ENCODE results near the gene CABP7.
A peak's percentile ranks its signal among the peaks of the same experiment; 100 is the strongest.

CABP7 gene

DNA sequence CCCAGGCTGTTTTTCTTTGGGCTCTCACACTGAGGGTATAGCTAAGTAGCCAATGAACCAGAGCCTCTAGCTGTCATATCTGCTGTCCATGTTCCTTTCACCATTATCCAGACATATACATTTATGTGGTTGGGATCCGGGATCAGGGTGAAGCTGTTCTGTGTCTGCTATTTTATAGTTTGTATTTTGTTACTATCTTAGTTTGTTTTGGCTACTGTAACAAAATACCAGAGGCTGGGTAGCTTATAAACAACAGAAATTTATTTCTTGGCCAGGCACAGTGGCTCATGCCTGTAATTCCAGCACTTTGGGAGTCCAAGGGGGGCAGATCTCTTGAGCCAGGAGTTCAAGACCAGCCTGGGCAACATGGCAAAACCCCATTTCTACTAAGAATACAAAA, 40.5 kb upstream of the CABP7 start:
- Histone ChIP-seq H3K4ac (ENCODE audit: low read depth in 1 of 2, low read length in 2 of 2) (no peak overlapping the region), H2BK12ac (ENCODE audit: low read length in 2 of 2) (no peak overlapping the region), H3K23ac (ENCODE audit: low read length in 2 of 2) (no peak overlapping the region), H4K91ac (ENCODE audit: low read length) (no peak overlapping the region), H3K27me3 (ENCODE audit: control insufficient read depth in 1 of 2, insufficient read depth in 1 of 2, low read length in 2 of 2) (no peaks in the 10 kb centered on the region), H3K4me1 (ENCODE audit: control insufficient read depth, insufficient read depth, low read depth, low read length) (peaks cover 10% of the 10 kb centered on the region), H3K36me3 (ENCODE audit: control insufficient read depth in 1 of 2, insufficient read depth in 2 of 2, low read depth in 1 of 2, low read length in 2 of 2) (peaks cover 67 to 91% of the 10 kb centered on the region in 2 experiments), H3K4me2 (ENCODE audit: low read length, poor library complexity, severe bottlenecking) (no peak overlapping the region), H2BK120ac (ENCODE audit: low read depth, low read length) (no peak overlapping the region), H3K9ac (ENCODE audit: low read length) (no peak overlapping the region), H3K9me3 (ENCODE audit: control insufficient read depth, low read length) (no peaks in the 10 kb centered on the region), H4K8ac (ENCODE audit: low read length) (no peak overlapping the region), H2AK5ac (ENCODE audit: low read length, severe bottlenecking) (no peak overlapping the region), H3K14ac (ENCODE audit: low read length in 2 of 2) (no peak overlapping the region), H3K27ac (ENCODE audit: low read length, poor library complexity, severe bottlenecking) (no peak overlapping the region), H2BK15ac (ENCODE audit: low read depth, poor library complexity, severe bottlenecking) (no peak overlapping the region), H3K18ac (ENCODE audit: low read depth in 1 of 2, low read length in 2 of 2) (no peak overlapping the region), H2AFZ (ENCODE audit: low read depth, low read length) (no peak overlapping the region), H3K4me3 (ENCODE audit: insufficient read depth in 1 of 2, low read depth in 1 of 2, low read length in 2 of 2) (no peak overlapping the region), H2BK5ac (ENCODE audit: low read depth, low read length, poor library complexity, severe bottlenecking) (no peak overlapping the region), H3K79me1 (replicated peaks; ENCODE audit: low read length, poor library complexity, severe bottlenecking) (peaks cover 29% of the 10 kb centered on the region)
- no peak for DNase-seq
- WGBS: 86% methylated on average over 1 of the region's 1 CpG

DNA sequence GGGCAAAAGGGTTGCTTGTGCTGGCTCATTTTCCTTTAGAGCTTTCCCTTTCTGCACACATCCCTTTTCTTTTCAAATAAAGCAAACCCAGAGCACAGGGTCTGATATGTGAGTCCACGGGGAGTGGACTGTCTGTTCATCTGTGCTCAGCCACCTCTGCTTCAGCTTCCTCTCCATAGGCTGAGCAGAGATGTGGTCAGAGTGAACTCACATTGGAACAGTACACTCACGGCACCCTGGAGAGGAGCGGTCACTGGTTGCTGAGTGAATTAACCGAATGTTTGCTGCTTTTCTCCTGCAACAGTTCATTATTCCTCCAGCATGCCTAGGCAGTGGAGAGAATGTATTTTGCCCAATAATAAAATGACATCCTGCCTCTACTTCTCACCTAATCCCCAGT, 36.3 kb upstream of the CABP7 start:
- Histone ChIP-seq H3K18ac (ENCODE audit: low read depth in 1 of 2, low read length in 2 of 2) (no peak overlapping the region), H3K36me3 (ENCODE audit: control insufficient read depth in 1 of 2, insufficient read depth in 2 of 2, low read depth in 1 of 2, low read length in 2 of 2) (peaks cover 61 to 82% of the 10 kb centered on the region in 2 experiments), H2BK15ac (ENCODE audit: low read depth, poor library complexity, severe bottlenecking) (no peak overlapping the region)

GRCh38 chr22:29684244-29684643, 35.6 kb upstream of the CABP7 start:
- Histone ChIP-seq H3K4ac (ENCODE audit: low read depth in 1 of 2, low read length in 2 of 2) (no peak overlapping the region), H2BK120ac (ENCODE audit: low read depth, low read length) (no peak overlapping the region), H3K23ac (ENCODE audit: low read length in 2 of 2) (no peak overlapping the region), H3K27ac (ENCODE audit: low read length, poor library complexity, severe bottlenecking) (no peak overlapping the region), H2BK15ac (ENCODE audit: low read depth, poor library complexity, severe bottlenecking) (no peak overlapping the region), H3K4me3 (ENCODE audit: insufficient read depth in 1 of 2, low read depth in 1 of 2, low read length in 2 of 2) (no peak overlapping the region), H3K18ac (ENCODE audit: low read depth in 1 of 2, low read length in 2 of 2) (no peak overlapping the region), H3K36me3 (ENCODE audit: control insufficient read depth in 1 of 2, insufficient read depth in 2 of 2, low read depth in 1 of 2, low read length in 2 of 2) (peaks cover 58 to 75% of the 10 kb centered on the region in 2 experiments), H4K91ac (ENCODE audit: low read length) (no peak overlapping the region), H3K14ac (ENCODE audit: low read length in 2 of 2) (no peak overlapping the region), H3K4me2 (ENCODE audit: low read length, poor library complexity, severe bottlenecking) (no peak overlapping the region), H2AFZ (ENCODE audit: low read depth, low read length) (no peak overlapping the region), H2BK5ac (ENCODE audit: low read depth, low read length, poor library complexity, severe bottlenecking) (no peak overlapping the region), H3K9ac (ENCODE audit: low read length) (no peak overlapping the region), H2BK12ac (ENCODE audit: low read length in 2 of 2) (no peak overlapping the region), H3K79me1 (replicated peaks; ENCODE audit: low read length, poor library complexity, severe bottlenecking) (peaks cover 22% of the 10 kb centered on the region), H3K4me1 (ENCODE audit: control insufficient read depth, insufficient read depth, low read depth, low read length) (peaks cover 21% of the 10 kb centered on the region), H4K8ac (ENCODE audit: low read length) (no peak overlapping the region), H3K27me3 (ENCODE audit: control insufficient read depth in 1 of 2, insufficient read depth in 1 of 2, low read length in 2 of 2) (no peaks in the 10 kb centered on the region), H3K9me3 (ENCODE audit: control insufficient read depth, low read length) (no peaks in the 10 kb centered on the region), H2AK5ac (ENCODE audit: low read length, severe bottlenecking) (no peak overlapping the region)
- WGBS: 99% methylated on average over 4 of the region's 4 CpGs
- DNase-seq: no peak

More for the DNA sequence above, 36.3 kb upstream of the CABP7 start:
- no peak overlapping the region for H3K4me2 ChIP-seq (ENCODE audit: low read length, poor library complexity, severe bottlenecking)
- no peak overlapping the region for H3K23ac ChIP-seq (ENCODE audit: low read length in 2 of 2)
- no peak overlapping the region for H3K14ac ChIP-seq (ENCODE audit: low read length in 2 of 2)
- H3K27ac ChIP-seq (ENCODE audit: low read length, poor library complexity, severe bottlenecking): peak overlapping the region; percentile 56
- H2BK120ac ChIP-seq (ENCODE audit: low read depth, low read length): no peak overlapping the region
- no peak overlapping the region for H2AFZ ChIP-seq (ENCODE audit: low read depth, low read length)
- H3K4me1 ChIP-seq (ENCODE audit: control insufficient read depth, insufficient read depth, low read depth, low read length): peaks cover 21% of the 10 kb centered on the region
- H4K91ac ChIP-seq (ENCODE audit: low read length): no peak overlapping the region
- WGBS: 98% methylated on average over 4 of the region's 4 CpGs
- no peak overlapping the region for H3K9ac ChIP-seq (ENCODE audit: low read length)
- no peak overlapping the region for H3K4me3 ChIP-seq (ENCODE audit: insufficient read depth in 1 of 2, low read depth in 1 of 2, low read length in 2 of 2)
- no peak overlapping the region for H2BK5ac ChIP-seq (ENCODE audit: low read depth, low read length, poor library complexity, severe bottlenecking)
- no peaks in the 10 kb centered on the region for H3K27me3 ChIP-seq (ENCODE audit: control insufficient read depth in 1 of 2, insufficient read depth in 1 of 2, low read length in 2 of 2)
- H3K4ac ChIP-seq (ENCODE audit: low read depth in 1 of 2, low read length in 2 of 2): no peak overlapping the region
- no peak overlapping the region for H2BK12ac ChIP-seq (ENCODE audit: low read length in 2 of 2)
- H2AK5ac ChIP-seq (ENCODE audit: low read length, severe bottlenecking): no peak overlapping the region
- H4K8ac ChIP-seq (ENCODE audit: low read length): no peak overlapping the region
- no peak for DNase-seq
- H3K9me3 ChIP-seq (ENCODE audit: control insufficient read depth, low read length): no peaks in the 10 kb centered on the region
- H3K79me1 ChIP-seq (replicated peaks; ENCODE audit: low read length, poor library complexity, severe bottlenecking): peaks cover 24% of the 10 kb centered on the region

DNA sequence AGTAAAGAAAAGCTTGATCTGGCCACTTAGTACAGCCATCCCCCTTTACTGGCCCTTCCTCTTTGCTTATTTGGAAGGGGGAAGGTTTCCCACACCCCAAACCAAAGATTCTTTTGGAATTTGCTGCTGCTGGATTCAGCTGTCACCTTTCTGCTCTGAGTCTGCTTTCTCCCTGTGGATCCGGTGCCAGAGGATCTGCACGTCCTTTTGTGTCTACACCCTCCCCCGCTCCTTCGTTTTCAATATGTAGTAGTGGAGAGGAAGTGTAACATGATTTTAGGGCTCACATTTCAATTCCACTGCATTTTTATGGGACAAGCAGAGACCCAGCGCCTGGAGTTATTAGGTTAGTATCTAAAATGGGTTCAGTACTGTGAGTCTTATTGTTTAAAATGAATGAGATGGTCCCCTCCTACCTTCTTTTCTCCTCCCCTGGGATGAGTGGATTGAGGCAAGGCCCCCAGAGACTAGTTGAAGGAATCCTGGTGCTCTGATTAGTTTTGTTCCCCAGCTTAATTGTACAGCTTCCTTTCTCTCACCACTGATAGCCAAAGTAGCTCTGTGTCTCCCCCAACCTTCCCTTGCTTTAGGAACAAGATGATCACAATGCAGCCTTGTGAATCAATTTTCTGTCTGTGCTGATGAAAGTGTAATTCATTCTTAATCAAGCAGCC, 30.5 kb upstream of the CABP7 start:
- 86% methylated on average over 4 of the region's 5 CpGs for WGBS
- Histone ChIP-seq H2BK15ac (ENCODE audit: low read depth, poor library complexity, severe bottlenecking) (no peak overlapping the region), H4K91ac (ENCODE audit: low read length) (no peak overlapping the region)

More for the DNA sequence above, 30.5 kb upstream of the CABP7 start:
- no peak overlapping the region for H3K9ac ChIP-seq (ENCODE audit: low read length)
- H3K4me3 ChIP-seq (ENCODE audit: insufficient read depth in 1 of 2, low read depth in 1 of 2, low read length in 2 of 2): no peak overlapping the region
- H2AFZ ChIP-seq (ENCODE audit: low read depth, low read length): no peak overlapping the region
- no peak overlapping the region for H3K4ac ChIP-seq (ENCODE audit: low read depth in 1 of 2, low read length in 2 of 2)
- H2AK5ac ChIP-seq (ENCODE audit: low read length, severe bottlenecking): no peak overlapping the region
- no peak overlapping the region for H2BK5ac ChIP-seq (ENCODE audit: low read depth, low read length, poor library complexity, severe bottlenecking)
- H3K27me3 ChIP-seq (ENCODE audit: control insufficient read depth in 1 of 2, insufficient read depth in 1 of 2, low read length in 2 of 2): no peaks in the 10 kb centered on the region
- peaks cover 32 to 78% of the 10 kb centered on the region in 2 experiments for H3K36me3 ChIP-seq (ENCODE audit: control insufficient read depth in 1 of 2, insufficient read depth in 2 of 2, low read depth in 1 of 2, low read length in 2 of 2)
- H3K4me2 ChIP-seq (ENCODE audit: low read length, poor library complexity, severe bottlenecking): no peak overlapping the region
- no peaks in the 10 kb centered on the region for H3K9me3 ChIP-seq (ENCODE audit: control insufficient read depth, low read length)
- H3K23ac ChIP-seq (ENCODE audit: low read length in 2 of 2): no peak overlapping the region
- no peak overlapping the region for H2BK12ac ChIP-seq (ENCODE audit: low read length in 2 of 2)
- H3K4me1 ChIP-seq (ENCODE audit: control insufficient read depth, insufficient read depth, low read depth, low read length): peaks cover 25% of the 10 kb centered on the region
- DNase-seq: no peak
- H3K27ac ChIP-seq (ENCODE audit: low read length, poor library complexity, severe bottlenecking): no peak overlapping the region
- H3K79me1 ChIP-seq (replicated peaks; ENCODE audit: low read length, poor library complexity, severe bottlenecking): peaks cover 52% of the 10 kb centered on the region
- H3K18ac ChIP-seq (ENCODE audit: low read depth in 1 of 2, low read length in 2 of 2): no peak overlapping the region
- H2BK120ac ChIP-seq (ENCODE audit: low read depth, low read length): no peak overlapping the region
- H3K14ac ChIP-seq (ENCODE audit: low read length in 2 of 2): no peak overlapping the region
- H4K8ac ChIP-seq (ENCODE audit: low read length): no peak overlapping the region

All from mesenchymal stem cell (in vitro differentiated cells and primary cell).